OCI-LY7 (cell line): ENCODE measurements around the gene VPS45. TPM values are rescaled to one million over a fixed set of nuclear protein-coding genes. Genes with fewer than 3 reads are reported as not detected.

Experiments used
- BruUV-seq: library from RNA; stranded (reverse); fragments of 400-500 nt; replicated peaks from 2 replicates; lab custom pipeline; 2021; lab: Mats Ljungman, UMichigan
- CTCF ChIA-PET: fragments of 300-600 bp; sonication (Branson Sonifier 250); formaldehyde crosslinking; loops from one replicate; lab custom pipeline; 2022; ENCODE audit warnings: antibody characterized with exemption; ENCODE audit not compliant: unreplicated experiment; lab: Charles Lee
- POLR2A ChIA-PET: fragments of 300-600 bp; sonication (Branson Sonifier 250); formaldehyde crosslinking; loops from one replicate; lab custom pipeline; 2022; ENCODE audit warnings: antibody characterized with exemption; lab: Charles Lee
- DNase-seq: peaks from one replicate; pipeline ENCODE4 v3.0.0-alpha.2; 2015; ENCODE audit warnings: low spot score
- H2AFZ ChIP-seq: fragments of 200-600 bp; sonication (generic), shearing (Covaris generic); 2 replicates; pipeline ENCODE4 v1.6.1; 2014; ENCODE audit warnings: mild to moderate bottlenecking, antibody characterized with exemption, low read length, moderate library complexity
- H3K27ac ChIP-seq: fragments of 200-600 bp; sonication (generic); 2 replicates; pipeline ENCODE4 v1.5.1; 2014; ENCODE audit warnings: mixed run types, low read depth, mild to moderate bottlenecking, moderate library complexity, low read length, inconsistent platforms; ENCODE audit not compliant: poor library complexity, severe bottlenecking
- H3K36me3 ChIP-seq: fragments of 200-600 bp; sonication (generic); 2 replicates; pipeline ENCODE4 v1.6.1; 2014; ENCODE audit warnings: mild to moderate bottlenecking, antibody characterized with exemption, low read length, moderate library complexity, mixed read lengths; ENCODE audit not compliant: insufficient read depth
- H3K4me1 ChIP-seq: fragments of 200-600 bp; sonication (generic); 2 replicates; pipeline ENCODE4 v1.5.1; 2014; ENCODE audit warnings: mild to moderate bottlenecking, low read length; ENCODE audit not compliant: insufficient read depth, poor library complexity, severe bottlenecking
- H3K4me2 ChIP-seq: fragments of 200-600 bp; sonication (generic); 2 replicates; pipeline ENCODE4 v1.6.1; 2014; ENCODE audit warnings: mild to moderate bottlenecking, low read length
- H3K4me3 ChIP-seq: fragments of 200-600 bp; sonication (generic); 2 replicates; pipeline ENCODE4 v1.5.1; 2014; ENCODE audit warnings: mild to moderate bottlenecking, low read depth, low read length; ENCODE audit not compliant: poor library complexity, severe bottlenecking
- H3K79me2 ChIP-seq: fragments of 200-600 bp; sonication (generic); 2 replicates; pipeline ENCODE4 v1.6.1; 2016; ENCODE audit warnings: low read depth, mild to moderate bottlenecking, low read length, moderate library complexity, mixed read lengths; ENCODE audit not compliant: insufficient read depth
- H3K9me2 ChIP-seq: fragments of 200-600 bp; sonication (generic); 2 replicates; pipeline ENCODE4 v1.6.1; 2016; ENCODE audit warnings: mild to moderate bottlenecking, low read length, mixed read lengths; ENCODE audit not compliant: insufficient read depth
- H3K9me3 ChIP-seq: fragments of 200-600 bp; sonication (generic); 2 replicates; pipeline ENCODE4 v1.6.1; 2014; ENCODE audit warnings: mild to moderate bottlenecking, mixed run types, low read length, mixed read lengths
- H4K20me1 ChIP-seq: fragments of 200-600 bp; sonication (generic); 2 replicates; pipeline ENCODE4 v1.6.1; 2014; ENCODE audit warnings: mild to moderate bottlenecking, antibody characterized with exemption, low read length, moderate library complexity, mixed read lengths; ENCODE audit not compliant: insufficient read depth
- CTCF ChIP-seq: fragments of 200-600 bp; sonication (generic); conservative IDR thresholded peaks from 2 replicates; pipeline ENCODE4 v1.5.1; 2014; ENCODE audit warnings: mild to moderate bottlenecking, antibody characterized with exemption, low read length, moderate library complexity, mixed read lengths
- EZH2phosphoT487 ChIP-seq: fragments of 200-600 bp; sonication (generic); IDR thresholded peaks from 2 replicates; pipeline ENCODE4 v1.6.1; 2018; ENCODE audit warnings: low read depth, borderline replicate concordance, mild to moderate bottlenecking, mixed run types, antibody characterized with exemption, low read length, moderate library complexity, mixed read lengths
- intact Hi-C: fragments of 100-400 bp; cut with micrococcal nuclease; formaldehyde crosslinking; loops from one replicate; pipeline ENCODE4 v1.10.0; 2022; ENCODE audit not compliant: unreplicated experiment
- total RNA-seq, 2 experiments: library from RNA; depleted of rRNA in 1 of 2; stranded (reverse); fragments of >200 nt in 1 of 2; shearing (Covaris generic) in 1 of 2; gene quantifications; 2 replicates each; pipeline ENCODE4 v1.2.3, GENCODE V29; 2014 to 2022

VPS45 gene
- total RNA-seq, 2 experiments from 2014 or later: 40.2 to 54.4 TPM

GRCh38 chr1:150092180-150092791, 24.7 kb downstream of the VPS45 start:
- no peaks in the 10 kb centered on the region for H4K20me1 ChIP-seq
- H3K9me3 ChIP-seq: no peaks in the 10 kb centered on the region
- H3K4me3 ChIP-seq: no peak overlapping the region
- H3K27ac ChIP-seq: no peak overlapping the region
- POLR2A ChIA-PET: interaction anchor here (0.6 to 0.7 kb wide), 2 partner anchors 147 to 284 kb away, joined by 3 read pairs; no protein-coding TSS in a partner anchor
- TF ChIP-seq CTCF: no peak
- no peak for TF ChIP-seq EZH2phosphoT487
- DNase-seq: no peak
- intact Hi-C loops: no loop called here
- H3K4me2 ChIP-seq: no peak overlapping the region
- no peak overlapping the region for H2AFZ ChIP-seq
- H3K4me1 ChIP-seq: peaks cover 21% of the 10 kb centered on the region
- CTCF ChIA-PET: no interaction called here
- H3K79me2 ChIP-seq: no peaks in the 10 kb centered on the region
- H3K9me2 ChIP-seq: no peaks in the 10 kb centered on the region
- no TSS peak for BruUV-seq
- H3K36me3 ChIP-seq: peaks cover 69% of the 10 kb centered on the region

GRCh38 chr1:150093805-150094204, 26.2 kb downstream of the VPS45 start:
- H4K20me1 ChIP-seq: no peaks in the 10 kb centered on the region
- peaks cover 68% of the 10 kb centered on the region for H3K36me3 ChIP-seq
- intact Hi-C loops: no loop called here
- H3K4me2 ChIP-seq: no peak overlapping the region
- no peaks in the 10 kb centered on the region for H3K9me2 ChIP-seq
- H3K79me2 ChIP-seq: no peaks in the 10 kb centered on the region
- H2AFZ ChIP-seq: no peak overlapping the region
- H3K27ac ChIP-seq: no peak overlapping the region
- no peak overlapping the region for H3K4me3 ChIP-seq
- peaks cover 21% of the 10 kb centered on the region for H3K4me1 ChIP-seq
- TF ChIP-seq CTCF (no peak), EZH2phosphoT487 (no peak)
- no peak for DNase-seq
- no peaks in the 10 kb centered on the region for H3K9me3 ChIP-seq
- ChIA-PET POLR2A (no interaction called here), CTCF (no interaction called here)
- BruUV-seq: no TSS peak

GRCh38 chr1:150094734-150095265, 27.2 kb downstream of the VPS45 start:
- peaks cover 17% of the 10 kb centered on the region for H3K4me1 ChIP-seq
- intact Hi-C loops: no loop called here
- no peak overlapping the region for H3K4me2 ChIP-seq
- no peaks in the 10 kb centered on the region for H3K9me3 ChIP-seq
- H3K27ac ChIP-seq: no peak overlapping the region
- no peak overlapping the region for H2AFZ ChIP-seq
- H4K20me1 ChIP-seq: no peaks in the 10 kb centered on the region
- TF ChIP-seq EZH2phosphoT487 (no peak), CTCF (no peak)
- H3K4me3 ChIP-seq: no peak overlapping the region
- H3K9me2 ChIP-seq: no peaks in the 10 kb centered on the region
- POLR2A ChIA-PET: interaction anchor here (0.5 to 1.1 kb wide), 2 partner anchors 16 to 1394 kb away, joined by 3 read pairs; no protein-coding TSS in a partner anchor
- no TSS peak for BruUV-seq
- H3K79me2 ChIP-seq: no peaks in the 10 kb centered on the region
- peaks cover 71% of the 10 kb centered on the region for H3K36me3 ChIP-seq
- CTCF ChIA-PET: no interaction called here
- no peak for DNase-seq
